ENCODE results near the gene SBSN.

The SBSN gene

DNA sequence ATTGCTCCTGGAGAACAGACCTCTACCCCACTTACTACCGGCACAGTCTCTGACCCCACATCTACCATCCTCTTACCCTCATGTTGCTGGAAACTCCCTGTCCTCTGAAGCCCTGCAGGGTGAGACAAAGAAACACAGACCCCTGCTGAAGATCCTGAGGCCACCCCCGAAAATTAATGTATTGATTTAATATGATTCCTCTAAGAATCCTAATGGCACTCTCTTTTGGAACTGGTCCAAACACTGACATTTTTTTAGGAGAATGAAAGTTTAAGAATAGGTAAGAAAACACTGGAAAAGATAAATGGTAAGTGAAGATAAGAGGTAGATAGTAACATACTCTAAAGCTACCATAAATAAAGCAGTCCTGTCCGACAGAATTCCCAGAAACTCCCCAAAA lies 20.0 kb downstream of the SBSN start:
- DNase-seq = no peak

DNA sequence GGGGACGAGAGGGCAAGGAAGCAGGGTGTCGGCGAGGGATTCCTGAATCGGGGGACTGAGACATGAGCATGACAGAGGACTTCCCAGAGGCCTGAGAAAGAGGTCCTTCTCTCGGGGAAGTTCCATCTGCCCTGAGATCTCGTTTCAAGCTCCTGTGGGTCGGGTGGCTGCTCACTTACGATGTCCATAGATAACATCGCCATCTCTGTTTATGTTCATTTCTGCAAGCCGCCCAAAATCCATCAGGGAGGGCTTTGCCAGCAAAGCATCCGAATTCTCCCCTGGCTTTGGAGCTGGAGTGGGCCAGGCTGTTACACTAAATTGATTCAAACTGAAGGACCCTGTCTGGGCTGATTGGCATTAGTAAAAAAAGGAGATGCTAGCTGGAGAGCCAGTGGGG lies 20.6 kb downstream of the SBSN start:
- DNase-seq = no peak

DNA sequence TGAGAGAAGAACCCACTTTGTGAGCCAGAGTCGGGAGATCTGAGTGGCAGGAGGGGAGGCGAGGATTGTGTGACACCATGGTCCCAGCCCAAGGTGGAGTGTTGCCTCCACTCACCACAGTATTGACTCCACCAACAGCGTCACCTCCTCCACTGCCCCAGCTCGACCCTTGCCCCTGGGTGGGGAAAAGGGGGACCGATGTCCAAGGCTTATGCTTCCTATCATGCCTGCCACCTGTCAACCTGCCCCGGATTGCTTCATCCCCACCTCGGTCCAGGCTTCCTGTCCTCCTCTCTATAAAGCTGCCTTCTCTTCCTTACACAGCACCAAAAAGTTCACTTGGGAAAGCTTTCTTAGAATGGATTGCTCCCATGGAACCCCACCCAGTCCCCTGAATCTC lies 22.1 kb downstream of the SBSN start:
- DNase-seq = no peak

DNA sequence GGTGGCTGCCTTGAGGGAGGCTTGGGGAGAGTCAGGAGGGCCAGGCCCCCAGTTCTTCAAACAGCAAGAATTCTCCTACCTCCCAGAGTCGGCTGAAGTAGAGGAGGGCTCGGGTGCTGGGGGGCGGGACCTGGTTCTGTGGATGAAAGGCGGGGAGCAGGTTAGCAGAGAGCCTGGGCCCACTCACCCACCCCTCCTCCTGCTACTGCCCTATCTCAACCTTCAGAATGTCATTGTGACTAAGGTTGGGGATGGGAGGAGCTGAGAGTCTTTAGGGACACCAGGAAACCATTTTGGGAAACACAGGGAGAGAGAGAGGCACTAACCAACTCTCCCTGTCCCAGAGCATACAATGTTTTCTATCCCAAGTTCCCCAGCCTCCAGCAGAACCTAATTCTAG lies 25.4 kb downstream of the SBSN start:
- DNase-seq = no peak

GRCh38 chr19:35501684-35502083 lies 26.4 kb downstream of the SBSN start:
- DNase-seq = no peak

- no peak for DNase-seq
Measured at GRCh38 chr19:35500611-35501010, 27.5 kb downstream of the SBSN start.

DNA sequence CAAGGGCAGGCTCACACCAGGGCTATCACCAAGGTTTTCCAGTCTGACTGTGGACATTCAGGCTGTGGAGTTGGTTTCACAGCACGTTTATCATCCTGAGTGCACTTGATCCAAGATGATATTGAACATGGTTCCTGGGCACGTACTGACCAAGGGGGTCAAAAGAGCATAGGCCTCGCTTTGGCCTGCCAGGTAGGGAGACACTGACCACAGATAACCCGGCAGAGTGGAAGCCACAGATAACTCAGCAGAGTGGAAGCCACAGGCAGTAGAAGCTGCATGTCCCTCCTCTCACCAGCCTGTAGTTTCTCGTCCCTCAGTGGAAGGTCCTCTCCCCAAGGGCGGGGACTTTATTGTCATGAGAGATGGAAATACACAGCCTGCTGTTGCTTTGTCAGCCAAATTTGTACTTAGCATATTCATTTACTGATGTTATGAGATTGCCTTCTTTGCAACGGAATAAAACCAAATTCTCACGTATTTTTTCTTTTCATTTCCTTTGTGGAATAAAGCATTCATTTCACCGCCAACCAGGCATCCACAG lies 29.1 kb downstream of the SBSN start:
- no peak for DNase-seq

- no peak for DNase-seq
Measured at GRCh38 chr19:35498220-35498619, 29.9 kb downstream of the SBSN start.

DNA sequence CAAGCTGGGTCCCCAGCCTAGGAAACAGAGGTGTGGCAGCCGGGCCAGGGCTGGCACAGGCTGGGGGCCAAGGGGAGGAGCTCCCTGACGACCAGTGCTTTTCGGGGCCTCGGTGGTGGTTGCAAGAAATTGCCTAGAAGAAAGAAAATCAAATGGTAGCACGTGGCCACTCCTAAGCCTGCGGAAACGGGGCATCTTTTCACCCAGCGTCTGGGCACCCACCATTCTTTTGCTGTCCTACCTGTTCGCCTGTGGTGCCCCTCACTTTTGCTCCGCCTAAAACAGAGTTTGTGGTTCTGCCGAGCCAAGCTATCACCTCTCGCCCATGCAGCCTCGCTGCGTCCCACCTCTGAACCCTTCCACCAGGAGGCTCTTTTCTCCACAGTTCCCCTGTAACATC lies 30.7 kb downstream of the SBSN start:
- no peak for DNase-seq

DNA sequence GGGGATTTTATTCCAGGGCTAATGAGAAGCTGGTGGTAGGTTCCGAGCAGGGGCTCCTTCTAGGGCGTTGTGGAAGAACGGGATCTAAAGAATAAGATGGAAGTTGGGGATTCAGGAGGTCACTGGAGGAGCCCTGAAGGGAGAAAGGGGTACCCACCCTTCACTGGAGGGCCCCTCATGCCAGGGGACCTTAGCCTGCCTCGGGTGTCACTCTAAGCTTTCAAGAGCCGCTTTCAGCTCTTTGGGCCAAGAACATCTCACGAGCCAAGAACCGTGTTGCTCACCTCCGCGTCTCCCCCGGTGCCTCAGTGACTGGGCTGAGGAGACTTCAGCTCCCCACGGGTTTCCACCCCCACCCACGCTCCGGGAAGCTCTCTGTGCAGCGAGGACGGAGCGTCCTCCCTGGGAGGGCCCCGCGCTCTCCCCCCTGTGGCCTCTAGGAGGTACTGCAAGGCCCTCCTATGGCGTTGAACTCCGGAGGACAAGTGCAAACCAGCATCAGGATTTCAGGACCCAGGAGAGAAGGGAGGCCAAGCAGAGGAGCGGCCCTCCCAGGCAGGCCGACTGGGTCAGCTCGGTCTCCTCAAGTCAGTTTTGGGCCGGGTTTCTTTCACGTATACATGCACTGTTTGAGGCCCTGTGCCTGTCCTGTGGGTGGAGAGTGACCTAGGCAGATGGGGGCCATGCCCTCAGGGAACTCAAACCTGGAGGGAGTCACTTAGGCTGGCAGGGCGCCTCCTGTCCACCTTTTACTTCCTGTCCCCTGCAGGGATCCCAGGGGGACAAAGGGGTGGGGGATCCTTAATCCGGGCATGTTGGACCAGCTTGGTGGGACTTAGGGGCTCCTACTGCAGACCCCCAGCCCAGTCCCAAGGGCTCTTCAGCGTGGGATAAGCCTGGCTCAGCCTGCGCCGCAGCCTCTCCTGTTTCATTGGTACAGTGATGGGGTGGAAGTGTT lies 32.7 kb downstream of the SBSN start:
- DNase-seq = peak in 46 of 56 donors; percentile 2 to 64 (median 32)

- no peak for DNase-seq
Measured at GRCh38 chr19:35493971-35494370, 34.1 kb downstream of the SBSN start.

DNA sequence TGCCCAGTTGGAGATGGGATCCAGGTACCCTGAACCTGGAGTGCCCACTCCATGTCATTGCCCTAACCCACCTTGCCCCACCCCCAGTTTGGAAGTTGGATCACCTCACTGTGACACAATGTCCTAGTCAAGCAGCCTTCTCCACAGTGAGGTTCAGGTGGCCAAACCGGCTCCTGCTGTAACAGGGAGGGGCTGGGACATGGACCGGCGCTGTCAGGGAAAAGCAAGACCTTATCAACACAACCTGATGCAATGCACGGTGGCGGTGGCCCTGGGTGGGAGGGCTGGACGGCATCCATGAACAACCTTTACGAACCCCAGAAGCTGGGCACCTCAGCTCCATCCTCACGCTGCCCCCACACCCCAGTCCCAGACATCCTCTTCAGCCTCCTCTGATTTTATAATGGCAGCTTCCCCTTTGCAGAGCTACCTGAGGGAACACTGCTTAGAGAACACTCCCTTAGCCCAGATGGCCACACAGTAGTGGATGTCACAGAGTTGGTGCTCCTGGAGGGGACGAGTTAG lies 36.2 kb downstream of the SBSN start:
- DNase-seq = no peak

- no peak for DNase-seq
Measured at GRCh38 chr19:35490364-35490763, 37.7 kb downstream of the SBSN start, which contains the start of gene KRTDAP. Gene KRTDAP (minus strand): TSS chr19:35490464. CDS start chr19:35490442, 22 bp downstream.

DNA sequence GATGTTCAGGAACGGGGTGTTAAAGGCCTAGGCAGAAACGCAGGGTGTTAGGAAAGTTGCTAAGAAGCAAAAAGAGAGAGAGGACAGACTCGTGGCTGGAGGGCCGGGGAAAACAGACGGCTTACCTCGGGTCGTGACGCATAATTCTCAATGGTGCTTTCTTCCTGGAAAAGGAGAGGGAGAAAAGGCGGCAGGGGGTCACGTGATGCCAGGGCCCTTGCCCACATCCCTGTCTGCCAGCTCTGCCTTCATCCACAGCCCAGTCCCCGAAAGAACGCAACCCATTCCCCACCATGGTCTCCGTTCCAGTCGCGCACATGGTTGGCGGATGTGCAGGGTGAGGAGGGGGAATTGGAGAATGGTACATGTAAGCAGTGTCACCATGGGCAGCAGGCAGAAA lies 39.4 kb downstream of the SBSN start:
- DNase-seq = no peak

DNA sequence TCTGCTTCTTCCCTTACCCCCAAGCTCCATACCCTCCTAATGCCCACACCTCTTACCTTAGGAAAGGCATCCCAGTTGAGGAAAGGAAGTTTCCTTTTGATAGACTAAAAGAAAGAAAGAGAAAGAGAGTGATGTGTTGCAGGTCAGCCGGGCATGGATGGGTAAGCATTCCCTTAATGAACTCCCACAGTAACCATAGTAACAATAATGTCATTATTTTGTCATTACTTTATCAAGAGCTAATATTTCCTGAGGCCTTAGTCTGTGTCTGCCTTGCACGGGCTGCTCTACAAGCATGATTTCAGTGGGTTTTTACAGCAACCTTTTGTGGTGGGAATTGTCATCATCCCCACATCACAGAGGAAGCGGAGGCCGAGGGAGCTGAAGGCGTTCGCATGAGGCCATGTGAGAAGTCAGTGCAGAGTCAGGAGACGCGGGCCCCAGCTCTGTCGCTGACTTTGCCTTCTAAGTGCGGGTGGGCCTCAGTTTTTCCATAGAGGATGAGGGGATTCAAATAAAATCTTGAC lies 40.4 kb downstream of the SBSN start:
- no peak for DNase-seq

- DNase-seq = no peak
Measured at GRCh38 chr19:35486268-35486708, 41.8 kb downstream of the SBSN start.

- DNase-seq = no peak
Measured at GRCh38 chr19:35484252-35485036, 43.7 kb downstream of the SBSN start.

- DNase-seq = no peak
Measured at GRCh38 chr19:35483089-35483488, 45.0 kb downstream of the SBSN start.

GRCh38 chr19:35478794-35479677 lies 49.1 kb downstream of the SBSN start:
- DNase-seq = no peak

DNA sequence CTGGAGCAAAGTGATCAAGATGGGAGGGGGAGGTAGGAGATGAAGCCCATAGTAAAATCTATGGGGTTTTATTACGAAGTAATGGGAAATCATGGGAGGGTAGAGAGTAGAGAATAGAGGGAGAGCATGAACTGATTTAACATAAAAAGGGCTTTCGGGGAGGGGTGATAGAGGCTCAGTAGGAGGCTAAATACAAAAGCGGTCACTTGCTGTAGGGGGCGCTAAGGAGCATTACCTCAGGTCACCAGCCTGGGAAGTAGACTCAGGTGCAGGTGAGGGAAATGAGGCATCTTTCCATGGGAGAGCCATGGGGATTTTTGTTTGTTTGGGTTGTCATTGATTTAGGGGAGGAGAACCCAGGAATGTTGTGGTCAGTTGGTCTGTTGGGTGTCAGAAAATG lies 52.0 kb downstream of the SBSN start:
- no peak for DNase-seq
